ENCODE data around the gene DBP.

The DBP gene

DNA sequence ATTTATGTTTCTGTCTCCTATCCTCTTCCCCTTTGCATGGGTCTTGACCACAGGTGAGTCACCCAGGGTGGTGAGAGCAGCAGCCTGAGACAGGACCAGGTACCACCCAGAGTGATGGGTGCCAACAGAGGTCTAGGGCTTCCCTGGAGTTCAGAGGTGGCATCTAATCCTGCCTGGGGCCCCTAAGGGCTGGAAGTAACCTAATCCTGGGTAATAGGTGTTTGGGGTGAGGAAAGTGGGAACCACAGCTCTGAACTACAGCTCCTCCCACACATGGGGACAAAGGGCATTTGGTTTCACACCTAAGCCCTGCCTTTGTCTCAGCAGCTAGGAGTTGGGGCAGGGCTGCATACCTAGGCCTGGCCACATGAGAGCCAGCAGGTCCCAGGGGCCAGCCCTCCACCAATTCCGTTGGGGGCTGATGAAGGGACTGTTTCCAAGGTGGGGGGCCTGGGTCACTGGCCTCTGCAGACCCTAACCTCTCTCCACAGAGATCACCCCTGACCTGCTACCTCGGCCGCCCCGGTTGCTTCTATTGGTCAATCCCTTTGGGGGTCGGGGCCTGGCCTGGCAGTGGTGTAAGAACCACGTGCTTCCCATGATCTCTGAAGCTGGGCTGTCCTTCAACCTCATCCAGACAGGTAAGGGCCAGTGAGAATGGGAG, 9.8 kb downstream of the DBP start:
- DNase-seq (ENCODE audit: low spot score): no peak

DNA sequence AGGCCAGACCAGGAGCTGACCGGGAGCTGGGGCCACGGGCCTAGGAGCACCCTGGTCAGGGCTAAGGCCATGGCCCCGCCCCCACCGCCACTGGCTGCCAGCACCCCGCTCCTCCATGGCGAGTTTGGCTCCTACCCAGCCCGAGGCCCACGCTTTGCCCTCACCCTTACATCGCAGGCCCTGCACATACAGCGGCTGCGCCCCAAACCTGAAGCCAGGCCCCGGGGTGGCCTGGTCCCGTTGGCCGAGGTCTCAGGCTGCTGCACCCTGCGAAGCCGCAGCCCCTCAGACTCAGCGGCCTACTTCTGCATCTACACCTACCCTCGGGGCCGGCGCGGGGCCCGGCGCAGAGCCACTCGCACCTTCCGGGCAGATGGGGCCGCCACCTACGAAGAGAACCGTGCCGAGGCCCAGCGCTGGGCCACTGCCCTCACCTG, 11.3 kb downstream of the DBP start:
- no peak for DNase-seq (ENCODE audit: low spot score)

DNA sequence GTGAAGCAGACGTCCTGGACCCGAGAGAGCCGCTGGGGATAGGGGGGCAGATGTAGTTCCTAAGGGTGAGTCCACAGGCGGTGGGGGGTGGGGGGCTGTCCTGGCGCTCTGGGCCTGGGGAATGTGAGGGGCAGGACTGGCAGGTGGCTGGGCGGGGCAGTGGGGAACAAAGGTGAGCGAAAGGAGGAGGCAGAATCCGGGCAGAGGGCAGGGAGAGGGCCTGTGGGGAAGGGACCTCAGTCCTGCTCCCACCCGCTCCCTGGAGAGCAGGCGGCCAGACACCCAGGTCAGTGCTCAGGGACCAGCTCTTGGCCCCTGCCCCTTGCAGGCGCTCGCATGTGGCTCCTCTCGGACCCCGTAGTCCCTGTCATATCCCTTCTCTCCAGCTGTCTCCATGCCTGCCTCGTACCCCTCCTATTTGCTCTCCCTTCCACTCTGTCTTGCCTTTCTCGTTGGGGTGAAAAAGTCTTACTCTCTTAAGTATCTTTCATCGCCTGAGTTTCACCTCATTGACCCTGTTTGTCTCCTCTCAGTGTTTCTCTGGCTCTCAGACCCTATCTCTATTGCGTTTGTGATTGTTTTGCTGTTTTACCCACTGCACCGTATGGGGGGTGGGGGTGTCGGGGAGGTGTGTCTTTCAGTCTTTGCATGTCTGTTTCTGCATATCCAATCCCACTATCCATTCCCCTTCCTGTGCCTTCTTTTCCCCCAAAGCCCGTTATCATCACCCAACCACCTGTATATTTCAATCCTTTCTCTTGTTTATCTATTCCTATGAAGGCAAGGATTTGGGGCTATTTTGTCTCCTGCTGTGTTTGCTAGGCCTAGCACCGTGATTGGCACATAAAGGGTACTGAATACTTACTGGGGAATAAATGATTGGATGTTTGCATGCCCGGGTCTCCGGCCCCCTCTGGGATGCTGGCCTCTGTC, 12.1 kb downstream of the DBP start:
- no peak for DNase-seq (ENCODE audit: low spot score)

DNA sequence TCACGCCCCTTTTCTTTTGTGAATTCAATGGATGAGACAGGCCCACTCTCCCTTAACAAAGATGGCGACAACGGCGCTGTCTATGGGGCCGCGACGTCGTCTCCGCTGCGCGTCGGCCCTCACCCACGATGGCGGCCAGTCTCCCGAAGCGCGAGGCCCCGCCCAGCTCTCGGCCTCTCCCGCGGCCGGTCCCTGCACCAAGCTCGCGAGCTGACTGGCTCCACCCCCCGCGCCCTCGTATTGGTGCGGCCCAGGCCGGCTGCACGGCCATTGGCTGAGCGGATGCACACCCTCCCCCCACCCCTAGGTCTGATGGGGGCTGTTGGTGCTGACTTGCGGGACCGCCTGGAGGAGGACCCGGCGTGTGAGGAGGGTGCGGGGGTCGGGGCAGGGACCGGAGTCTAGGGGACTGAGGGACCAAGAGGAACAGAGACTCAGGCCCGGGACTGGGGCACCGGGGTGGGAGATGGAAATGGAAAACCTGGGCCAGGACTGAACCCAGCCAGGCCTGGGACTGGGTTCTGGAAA, 13.0 kb downstream of the DBP start:
- peak; percentile 98 for DNase-seq (ENCODE audit: low spot score)

DNA sequence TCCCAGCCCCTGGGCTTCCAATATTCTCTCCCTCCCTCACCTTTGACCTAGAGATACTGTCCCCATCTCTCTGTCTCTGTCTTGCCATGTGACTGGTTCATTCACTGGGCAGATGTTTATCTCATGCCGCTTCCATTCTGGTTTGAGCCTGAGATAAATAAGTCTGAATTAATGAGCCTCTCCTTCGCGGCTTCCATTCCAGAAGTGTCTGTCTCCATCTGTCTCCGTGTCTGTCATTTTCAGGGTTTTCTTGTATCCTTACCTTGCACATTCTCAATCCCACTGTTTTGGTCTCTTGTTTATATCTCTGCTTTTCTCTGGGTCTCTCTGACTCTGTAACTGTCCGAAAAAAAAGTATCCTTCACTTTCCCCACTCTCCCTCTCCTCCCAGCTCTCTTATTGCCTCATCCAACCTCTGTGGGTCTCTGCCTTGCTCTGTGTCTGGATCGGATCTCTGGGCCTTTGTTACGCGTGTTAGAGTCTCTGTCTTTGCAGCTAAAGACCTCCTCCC, 13.6 kb downstream of the DBP start:
- DNase-seq (ENCODE audit: low spot score): no peak

DNA sequence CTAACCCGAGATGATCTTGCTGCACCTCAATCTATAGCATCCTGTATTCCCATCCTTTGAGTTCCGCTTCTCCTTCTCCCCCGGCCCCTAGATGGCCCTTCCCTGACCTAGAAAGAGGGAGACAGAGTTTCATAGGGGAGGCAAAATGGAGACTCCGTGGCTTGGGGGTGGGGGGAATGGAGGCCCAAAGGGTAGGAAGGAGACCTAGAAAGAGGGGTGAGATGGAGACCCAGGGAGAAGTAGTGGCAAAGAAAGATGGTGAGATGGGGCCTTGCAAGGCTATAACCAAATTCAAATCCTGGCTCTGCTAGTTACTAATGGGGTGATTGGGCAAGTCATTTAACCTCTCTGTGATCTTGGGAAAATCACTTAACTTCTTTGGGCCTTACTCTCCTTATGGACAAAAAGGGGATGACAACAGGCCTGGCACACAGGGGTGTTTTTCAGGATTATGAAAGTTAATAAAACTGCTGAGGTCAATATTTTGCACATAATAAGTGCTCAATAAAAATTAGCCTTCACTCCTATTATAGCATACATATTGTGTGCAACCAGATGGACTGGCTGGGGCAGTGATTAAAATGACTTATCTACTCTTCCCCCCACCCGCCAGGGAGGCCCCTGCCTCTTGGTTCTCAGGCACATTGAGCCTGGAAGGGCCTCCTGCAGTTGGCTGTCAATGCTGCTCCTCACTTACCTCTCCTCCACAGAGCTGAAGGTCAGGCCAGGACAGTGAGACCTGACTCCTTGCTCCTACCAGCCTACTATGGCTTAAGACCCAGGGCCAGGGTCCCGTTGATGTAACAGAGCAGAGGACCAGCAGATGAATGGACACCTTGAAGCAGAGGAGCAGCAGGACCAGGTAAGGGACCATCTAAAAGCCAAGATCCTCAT, 17.2 kb downstream of the DBP start:
- DNase-seq (ENCODE audit: low spot score): no peak

DNA sequence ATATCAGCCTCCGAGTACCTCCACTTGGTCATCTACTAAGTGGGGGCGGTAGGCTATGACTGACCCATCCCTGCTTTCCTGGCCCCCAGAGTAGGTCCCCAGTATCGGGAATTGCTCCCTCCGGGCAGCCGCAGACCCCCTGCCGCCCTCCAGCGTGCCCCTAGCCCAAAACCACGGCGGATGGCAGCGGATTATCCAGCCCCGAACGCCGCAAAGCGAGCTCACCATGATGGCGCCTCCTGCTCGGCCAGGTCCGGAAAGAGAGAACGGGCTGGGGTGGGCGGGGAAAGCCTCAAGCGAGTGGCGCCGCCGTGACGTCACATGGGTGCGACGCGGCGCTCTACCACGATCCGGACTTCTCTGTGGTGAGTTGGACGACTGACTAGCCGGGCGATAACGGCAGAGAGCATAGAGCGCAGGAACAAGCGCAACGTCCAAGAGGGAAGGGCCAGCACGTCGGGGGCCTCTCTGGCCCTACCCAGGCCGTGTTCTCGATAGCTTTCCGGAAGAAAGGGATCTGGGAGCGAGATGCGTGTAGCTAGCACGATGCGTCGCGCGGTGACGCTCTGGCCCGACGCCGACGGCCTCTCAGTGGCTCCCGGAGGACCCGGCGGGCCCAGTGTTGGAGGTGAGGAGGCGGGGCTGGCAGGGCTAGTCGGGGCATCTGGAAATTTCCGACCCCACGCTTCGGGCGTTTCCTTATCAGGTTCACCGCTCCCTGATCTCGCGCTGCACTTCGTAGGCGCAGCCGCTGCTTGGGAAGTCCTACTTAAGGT, 18.1 kb downstream of the DBP start, which contains the start of the genes RPL18 and SPHK2:
RPL18 (minus strand) TSS at position 263 of the 776 bp plus-strand sequence; CDS start at position 228, 35 bp downstream.
SPHK2 (plus strand) TSS at position 591 of the 776 bp plus-strand sequence. CDS start 1,009 bp downstream, outside the sequence.
- DNase-seq (ENCODE audit: low spot score): peak; percentile 98

DNA sequence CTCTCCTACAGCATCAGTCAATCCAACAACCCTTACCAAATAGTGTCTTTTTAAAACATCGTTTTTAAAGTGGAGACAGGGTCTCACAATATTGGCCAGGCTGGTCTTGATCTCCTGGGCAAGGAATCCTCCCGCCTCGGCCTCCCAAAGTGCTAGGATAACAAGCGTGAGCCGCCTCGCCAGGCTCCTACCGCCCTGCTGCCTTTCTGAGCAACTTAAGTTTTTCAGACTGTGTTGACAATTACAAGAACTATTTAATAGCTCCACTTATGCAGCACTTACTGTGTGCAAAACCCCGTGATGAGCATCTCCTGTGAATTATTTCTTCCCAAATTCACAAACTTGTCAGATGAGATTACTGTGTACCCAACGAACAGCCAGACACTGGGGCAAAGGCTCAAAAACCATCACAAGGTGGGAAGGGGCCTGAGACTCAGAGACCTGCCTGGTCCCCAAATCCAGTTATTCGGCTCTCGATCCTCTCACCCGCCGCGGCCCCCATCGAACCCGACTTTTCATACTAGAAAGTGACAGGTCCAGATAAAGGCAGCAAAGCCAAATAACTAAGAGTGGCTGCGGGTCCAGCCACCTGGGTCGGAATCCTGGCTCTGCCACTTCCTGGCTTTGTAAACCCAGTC, 18.8 kb downstream of the DBP start:
- peak; percentile 18 for DNase-seq (ENCODE audit: low spot score)

DNA sequence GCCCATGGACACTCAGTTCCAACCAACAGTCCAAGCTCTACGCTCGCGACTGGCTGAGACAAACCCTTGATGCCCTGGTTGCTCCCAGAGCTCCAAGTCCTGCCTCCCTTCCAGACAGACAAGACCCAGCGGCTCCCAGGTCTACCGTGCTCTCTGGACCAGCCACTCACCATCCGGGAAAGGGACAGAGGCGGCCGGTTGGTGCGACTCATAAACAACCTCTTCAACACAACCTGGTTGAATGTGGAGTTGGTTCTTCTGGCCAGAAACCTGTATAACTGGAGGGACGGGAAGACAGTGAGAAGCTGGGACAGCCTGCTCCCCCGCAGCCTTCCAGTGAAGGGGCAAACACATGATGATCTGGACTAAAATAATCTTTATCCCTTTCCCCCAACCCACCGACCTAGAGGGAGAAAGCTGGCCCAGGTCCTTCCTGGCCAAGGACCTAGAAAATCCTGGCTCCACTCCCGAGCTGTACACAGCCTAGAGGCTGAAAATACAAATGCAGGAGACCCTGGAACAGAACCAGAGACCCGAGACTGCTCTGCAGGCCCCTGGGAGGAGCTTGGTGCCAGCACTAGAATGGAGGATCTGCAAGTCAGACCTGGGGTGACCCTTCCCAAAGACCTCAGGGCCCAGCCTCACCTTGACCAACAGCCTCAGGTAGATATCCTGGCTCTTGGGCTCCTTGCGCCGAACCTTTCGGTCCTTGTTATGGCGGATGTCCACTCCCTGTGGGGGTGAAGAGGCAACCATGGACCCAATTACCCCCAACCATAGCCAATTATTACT, 19.8 kb downstream of the DBP start:
- no peak for DNase-seq (ENCODE audit: low spot score)

DNA sequence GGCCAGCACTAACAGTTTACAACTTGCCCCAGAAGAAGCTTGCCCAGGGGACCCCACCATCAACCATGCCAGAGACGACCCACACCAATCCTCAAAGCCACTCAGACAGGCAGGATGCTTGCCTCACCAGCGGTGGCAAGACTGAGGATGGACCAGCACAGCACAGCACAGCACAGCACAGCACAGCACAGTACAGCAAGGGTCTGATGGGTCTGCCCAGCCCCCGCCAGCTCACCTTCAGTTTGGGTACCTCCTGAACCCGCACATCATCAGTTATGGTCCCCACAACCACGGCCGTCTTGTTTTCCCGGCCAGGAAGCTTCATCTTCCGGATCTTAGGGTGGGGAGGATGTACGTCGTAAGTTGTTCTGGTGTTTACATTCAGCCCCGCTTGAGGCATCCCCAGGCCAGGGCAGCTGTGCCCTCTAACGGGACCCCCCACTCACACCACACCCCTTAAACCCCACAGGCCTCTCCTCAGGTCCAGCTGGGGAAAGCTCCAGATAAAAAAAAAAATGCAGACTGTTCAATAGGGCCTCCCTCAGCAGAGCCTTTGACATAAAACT, 20.6 kb downstream of the DBP start:
- no peak for DNase-seq (ENCODE audit: low spot score)

DNA sequence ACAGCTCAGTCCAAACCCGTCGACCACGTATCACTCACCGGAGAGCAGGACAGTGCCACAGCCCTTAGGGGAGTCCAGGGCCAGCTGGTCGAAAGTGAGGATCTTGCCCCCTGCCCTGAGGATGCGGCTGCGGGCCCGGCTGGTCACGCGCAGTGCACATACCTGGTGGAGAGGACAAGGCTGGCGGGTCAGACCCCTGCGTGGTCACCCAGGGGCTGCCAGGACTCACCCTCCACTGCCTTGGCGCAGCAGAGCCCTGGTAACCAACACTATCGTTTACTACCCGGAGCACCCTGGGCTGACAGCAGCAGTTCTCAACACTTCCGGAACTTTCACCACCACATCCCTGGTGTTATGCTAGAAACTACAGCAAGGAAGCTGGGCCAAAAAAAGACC, 21.1 kb downstream of the DBP start:
- no peak for DNase-seq (ENCODE audit: low spot score)

DNA sequence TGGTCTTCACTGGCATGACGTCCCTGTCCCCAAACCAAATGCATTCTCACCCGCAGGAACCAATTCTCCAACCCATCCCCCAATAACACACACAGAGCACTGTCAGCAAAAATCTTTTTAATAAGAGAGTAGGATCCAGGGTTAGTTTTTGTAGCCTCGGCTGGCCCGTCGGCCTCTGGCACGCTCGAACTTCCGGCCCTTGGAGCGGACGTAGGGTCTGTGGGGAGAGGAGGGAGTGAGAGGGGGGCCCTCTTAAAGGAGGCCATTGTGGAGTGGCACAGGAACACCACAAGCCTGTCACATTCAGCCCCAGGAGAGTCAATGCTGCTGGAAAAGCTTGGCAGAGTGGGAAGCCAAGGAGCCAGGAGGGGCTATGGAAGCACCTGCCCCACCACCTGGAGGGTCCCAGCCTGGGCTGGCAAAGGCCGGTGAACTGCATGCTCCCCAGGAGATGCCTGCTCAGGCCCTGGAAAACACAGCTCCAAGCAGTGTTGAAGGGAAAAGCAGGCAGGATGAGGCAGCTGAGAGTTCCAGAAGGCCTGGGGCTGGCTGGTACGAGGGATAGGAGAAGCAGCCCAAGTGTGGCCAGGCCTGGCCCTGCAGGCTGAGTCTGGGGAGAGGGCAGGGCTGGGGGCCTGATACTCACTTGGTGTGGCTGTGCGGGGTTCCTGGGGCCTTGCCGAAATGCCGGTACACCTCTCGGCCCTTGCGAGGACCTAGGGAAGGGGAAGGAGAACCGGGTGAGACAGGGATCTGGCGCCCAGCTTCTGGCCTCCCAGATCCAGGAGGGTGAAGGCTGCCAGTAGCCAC, 21.7 kb downstream of the DBP start:
- no peak for DNase-seq (ENCODE audit: low spot score)

DNA sequence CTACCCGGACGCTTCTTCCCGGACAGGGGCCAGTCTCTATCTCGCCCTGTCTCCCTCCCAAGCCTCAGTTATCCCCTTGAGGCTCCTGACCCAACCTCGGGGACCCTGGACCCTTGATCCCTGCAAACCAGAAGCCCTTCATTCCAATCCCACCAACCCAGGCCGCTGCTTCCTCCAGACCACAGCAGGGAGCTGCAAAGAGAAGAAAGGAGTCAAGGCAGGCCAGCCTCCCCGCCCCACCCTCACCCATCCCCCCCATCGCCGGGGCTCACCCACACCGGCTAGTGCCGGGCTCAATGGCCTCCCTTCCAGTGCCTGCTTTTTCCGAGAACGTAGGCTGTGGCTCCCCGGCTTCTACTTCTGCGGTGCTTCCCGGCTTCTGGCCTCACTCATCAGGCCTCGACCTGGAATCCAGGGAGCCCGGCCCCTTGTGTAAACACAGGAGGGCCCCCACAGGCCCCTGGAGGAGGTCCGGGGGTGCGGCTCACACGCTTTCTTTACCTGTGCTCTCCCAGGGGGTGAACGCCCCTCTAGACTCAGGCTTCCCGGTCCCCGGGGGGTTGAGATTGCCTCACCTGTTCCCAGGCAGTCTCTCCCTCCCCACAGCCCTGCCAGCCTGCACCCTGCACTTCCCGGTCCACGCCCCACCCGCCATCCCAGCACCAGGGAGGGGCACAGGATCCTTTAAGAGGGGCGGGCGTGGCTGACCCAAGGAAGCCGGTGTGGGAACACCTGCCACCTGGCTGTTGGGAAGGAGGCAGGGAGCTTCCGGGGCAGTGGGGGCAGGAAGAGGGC, 22.5 kb downstream of the DBP start, which contains the start of gene FAM83E:
FAM83E (minus strand) TSS at position 641 of the 795 bp plus-strand sequence. CDS start 1,704 bp downstream, outside the sequence.
- DNase-seq (ENCODE audit: low spot score): no peak

DNA sequence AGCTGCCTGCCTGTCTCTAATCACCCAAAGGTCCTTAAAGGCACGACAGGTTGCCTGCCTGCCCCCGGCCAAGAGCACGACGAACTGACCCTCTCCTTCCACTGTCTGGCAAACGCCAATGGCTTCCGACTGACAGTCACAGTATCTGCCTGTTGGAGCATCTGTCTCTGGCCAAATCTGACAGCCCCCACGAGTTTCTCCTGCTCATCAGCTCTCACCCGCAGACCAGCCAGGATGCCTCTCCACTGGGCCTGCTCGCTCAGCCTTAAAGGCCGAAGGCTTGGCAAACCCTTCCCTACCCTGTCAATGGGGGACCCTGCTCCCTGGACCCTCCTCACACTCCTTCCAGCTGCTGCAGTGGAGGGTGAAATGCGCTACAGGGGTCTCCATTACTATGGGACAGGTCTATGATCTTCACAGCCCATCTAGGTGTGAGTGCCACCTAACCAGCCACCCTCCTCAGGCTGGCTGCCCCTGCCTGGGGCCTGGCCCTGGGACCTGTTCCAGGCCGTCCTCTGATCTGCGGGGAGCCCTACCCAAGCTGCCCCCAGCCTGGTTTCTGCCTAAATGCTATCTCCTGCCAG, 23.2 kb downstream of the DBP start:
- DNase-seq (ENCODE audit: low spot score): no peak

DNA sequence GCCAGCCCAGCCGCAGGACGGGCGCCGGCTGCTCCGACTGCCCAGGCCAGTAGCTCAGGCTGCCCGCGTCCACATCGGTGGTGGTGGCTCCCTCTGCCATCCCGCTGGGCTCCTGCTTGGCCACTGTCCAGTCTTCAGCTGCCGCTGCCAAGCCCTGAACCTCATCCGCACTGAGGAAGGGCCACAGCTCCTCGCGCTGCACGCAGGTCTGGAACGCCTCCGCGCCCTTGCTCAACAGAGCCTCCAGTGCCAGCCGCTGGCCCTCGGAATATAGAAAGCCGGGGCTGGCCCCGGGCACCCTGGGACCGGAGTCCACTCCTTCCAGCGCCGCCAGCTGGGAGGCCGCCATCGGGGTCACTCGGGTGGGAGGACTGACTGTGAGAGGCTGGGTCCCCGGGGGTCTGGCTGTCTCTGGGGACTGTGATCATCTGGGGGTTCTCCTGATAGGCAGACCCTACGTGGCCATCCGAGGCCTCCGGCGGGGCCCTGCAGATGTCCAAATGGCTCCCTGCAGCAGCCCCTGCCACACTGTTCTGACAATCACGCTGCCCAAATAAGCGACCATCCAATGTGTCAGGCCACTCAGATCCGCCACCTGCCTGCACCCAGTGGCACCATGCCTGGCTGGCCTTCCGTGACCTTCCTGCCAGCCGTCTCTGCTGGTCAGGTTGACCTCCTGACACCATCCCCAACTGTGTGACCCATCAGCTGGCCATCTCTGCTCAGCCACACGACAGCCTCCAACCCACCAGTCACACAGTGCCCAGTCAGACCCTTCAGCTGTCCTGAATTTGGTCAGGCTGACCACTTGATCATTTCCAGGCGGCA, 23.9 kb downstream of the DBP start:
- no peak for DNase-seq (ENCODE audit: low spot score)

DNA sequence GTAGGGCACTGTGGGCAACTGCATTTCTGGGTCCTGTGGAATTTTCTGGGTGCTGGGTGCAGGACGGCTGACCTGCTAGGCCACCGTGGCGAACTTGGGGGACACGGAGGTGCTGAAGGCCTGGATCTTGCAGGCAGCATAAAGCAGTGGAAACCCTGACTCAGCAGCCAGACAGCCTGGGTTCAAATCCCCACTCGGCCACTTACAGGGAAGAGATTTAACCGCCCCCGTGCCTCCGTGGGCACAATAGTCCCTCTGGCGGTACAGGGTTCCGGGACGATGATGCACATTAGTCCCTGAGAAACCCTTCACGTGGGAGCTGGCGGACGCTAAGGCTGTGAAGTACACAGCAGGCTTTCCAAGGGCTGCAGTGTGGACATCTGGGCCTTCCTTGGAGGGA, 25.3 kb downstream of the DBP start:
- no peak for DNase-seq (ENCODE audit: low spot score)

Measured in hematopoietic multipotent progenitor cell treated with erythropoietin and hydrocortisone succinate and interleukin-3 and kit ligand, for 15 days (in vitro differentiated cells).